ENCODE results near the gene RBM4B.

Gene RBM4B

GRCh38 chr11:66718320-66718971 is 40.8 kb upstream of the RBM4B start:
- Histone ChIP-seq H3K27me3 (ENCODE audit: control insufficient read depth, insufficient read depth, low read length) (no peaks in the 10 kb centered on the region), H3K27ac (ENCODE audit: low read depth, low read length) (no peak overlapping the region), H3K9ac (ENCODE audit: low read length) (no peak overlapping the region), H3K4me3 (ENCODE audit: low read depth, low read length) (0 out of 2 replicates have a peak overlapping the region, but pooled peaks have one; percentile 12), H3K9me3 (ENCODE audit: control insufficient read depth, insufficient read depth, low read depth, low read length) (no peaks in the 10 kb centered on the region), H3K4me1 (ENCODE audit: control insufficient read depth, insufficient read depth, low read length) (peaks cover 35% of the 10 kb centered on the region), H3K36me3 (ENCODE audit: control insufficient read depth, insufficient read depth, low read length) (peaks cover 32% of the 10 kb centered on the region)

- no peaks in the 10 kb centered on the region for H3K27me3 ChIP-seq (ENCODE audit: control insufficient read depth, insufficient read depth, low read length)
- no peak overlapping the region for H3K9ac ChIP-seq (ENCODE audit: low read length)
- H3K36me3 ChIP-seq (ENCODE audit: control insufficient read depth, insufficient read depth, low read length): peaks cover 36% of the 10 kb centered on the region
- H3K27ac ChIP-seq (ENCODE audit: low read depth, low read length): no peak overlapping the region
- H3K4me3 ChIP-seq (ENCODE audit: low read depth, low read length): no peak overlapping the region
- peaks cover 35% of the 10 kb centered on the region for H3K4me1 ChIP-seq (ENCODE audit: control insufficient read depth, insufficient read depth, low read length)
- H3K9me3 ChIP-seq (ENCODE audit: control insufficient read depth, insufficient read depth, low read depth, low read length): no peaks in the 10 kb centered on the region
These were observed 40.2 kb upstream of the RBM4B start for GRCh38 chr11:66717925-66718319.

- H3K27me3 ChIP-seq (ENCODE audit: control insufficient read depth, insufficient read depth, low read length): no peaks in the 10 kb centered on the region
These were observed 39.3 kb upstream of the RBM4B start for GRCh38 chr11:66716996-66717395.

GRCh38 chr11:66715346-66716085 is 37.8 kb upstream of the RBM4B start:
- Histone ChIP-seq H3K36me3 (ENCODE audit: control insufficient read depth, insufficient read depth, low read length) (peaks cover 51% of the 10 kb centered on the region), H3K27me3 (ENCODE audit: control insufficient read depth, insufficient read depth, low read length) (no peaks in the 10 kb centered on the region), H3K9me3 (ENCODE audit: control insufficient read depth, insufficient read depth, low read depth, low read length) (no peaks in the 10 kb centered on the region), H3K27ac (ENCODE audit: low read depth, low read length) (no peak overlapping the region), H3K9ac (ENCODE audit: low read length) (no peak overlapping the region), H3K4me3 (ENCODE audit: low read depth, low read length) (no peak overlapping the region), H3K4me1 (ENCODE audit: control insufficient read depth, insufficient read depth, low read length) (peaks cover 24% of the 10 kb centered on the region)

More at GRCh38 chr11:66716996-66717395, 39.3 kb upstream of the RBM4B start:
- H3K9me3 ChIP-seq (ENCODE audit: control insufficient read depth, insufficient read depth, low read depth, low read length): no peaks in the 10 kb centered on the region
- no peak overlapping the region for H3K9ac ChIP-seq (ENCODE audit: low read length)
- peaks cover 35% of the 10 kb centered on the region for H3K4me1 ChIP-seq (ENCODE audit: control insufficient read depth, insufficient read depth, low read length)
- H3K4me3 ChIP-seq (ENCODE audit: low read depth, low read length): no peak overlapping the region
- H3K36me3 ChIP-seq (ENCODE audit: control insufficient read depth, insufficient read depth, low read length): peaks cover 41% of the 10 kb centered on the region
- H3K27ac ChIP-seq (ENCODE audit: low read depth, low read length): no peak overlapping the region

- Histone ChIP-seq H3K9ac (ENCODE audit: low read length) (no peak overlapping the region), H3K27ac (ENCODE audit: low read depth, low read length) (no peak overlapping the region), H3K36me3 (ENCODE audit: control insufficient read depth, insufficient read depth, low read length) (peaks cover 60% of the 10 kb centered on the region), H3K9me3 (ENCODE audit: control insufficient read depth, insufficient read depth, low read depth, low read length) (no peaks in the 10 kb centered on the region), H3K4me1 (ENCODE audit: control insufficient read depth, insufficient read depth, low read length) (peaks cover 10% of the 10 kb centered on the region), H3K27me3 (ENCODE audit: control insufficient read depth, insufficient read depth, low read length) (no peaks in the 10 kb centered on the region), H3K4me3 (ENCODE audit: low read depth, low read length) (no peak overlapping the region)
These were observed 36.2 kb upstream of the RBM4B start for GRCh38 chr11:66713746-66714480.

GRCh38 chr11:66710384-66710930 is 32.8 kb upstream of the RBM4B start:
- no peak overlapping the region for H3K9ac ChIP-seq (ENCODE audit: low read length)
- no peaks in the 10 kb centered on the region for H3K4me1 ChIP-seq (ENCODE audit: control insufficient read depth, insufficient read depth, low read length)
- no peak overlapping the region for H3K27ac ChIP-seq (ENCODE audit: low read depth, low read length)
- no peaks in the 10 kb centered on the region for H3K27me3 ChIP-seq (ENCODE audit: control insufficient read depth, insufficient read depth, low read length)
- peaks cover 89% of the 10 kb centered on the region for H3K36me3 ChIP-seq (ENCODE audit: control insufficient read depth, insufficient read depth, low read length)
- H3K9me3 ChIP-seq (ENCODE audit: control insufficient read depth, insufficient read depth, low read depth, low read length): no peaks in the 10 kb centered on the region
- no peak overlapping the region for H3K4me3 ChIP-seq (ENCODE audit: low read depth, low read length)

GRCh38 chr11:66708701-66709100 is 31.0 kb upstream of the RBM4B start:
- H3K9ac ChIP-seq (ENCODE audit: low read length): no peak overlapping the region
- H3K9me3 ChIP-seq (ENCODE audit: control insufficient read depth, insufficient read depth, low read depth, low read length): no peaks in the 10 kb centered on the region
- no peak overlapping the region for H3K27ac ChIP-seq (ENCODE audit: low read depth, low read length)
- H3K4me3 ChIP-seq (ENCODE audit: low read depth, low read length): no peak overlapping the region
- H3K27me3 ChIP-seq (ENCODE audit: control insufficient read depth, insufficient read depth, low read length): no peaks in the 10 kb centered on the region
- H3K36me3 ChIP-seq (ENCODE audit: control insufficient read depth, insufficient read depth, low read length): peaks cover 86% of the 10 kb centered on the region
- no peaks in the 10 kb centered on the region for H3K4me1 ChIP-seq (ENCODE audit: control insufficient read depth, insufficient read depth, low read length)

GRCh38 chr11:66708094-66708493 is 30.4 kb upstream of the RBM4B start:
- no peaks in the 10 kb centered on the region for H3K9me3 ChIP-seq (ENCODE audit: control insufficient read depth, insufficient read depth, low read depth, low read length)
- H3K4me1 ChIP-seq (ENCODE audit: control insufficient read depth, insufficient read depth, low read length): no peaks in the 10 kb centered on the region
- H3K36me3 ChIP-seq (ENCODE audit: control insufficient read depth, insufficient read depth, low read length): peaks cover 80% of the 10 kb centered on the region
- no peaks in the 10 kb centered on the region for H3K27me3 ChIP-seq (ENCODE audit: control insufficient read depth, insufficient read depth, low read length)
- no peak overlapping the region for H3K9ac ChIP-seq (ENCODE audit: low read length)
- no peak overlapping the region for H3K4me3 ChIP-seq (ENCODE audit: low read depth, low read length)
- no peak overlapping the region for H3K27ac ChIP-seq (ENCODE audit: low read depth, low read length)

- Histone ChIP-seq H3K9me3 (ENCODE audit: control insufficient read depth, insufficient read depth, low read depth, low read length) (no peaks in the 10 kb centered on the region), H3K9ac (ENCODE audit: low read length) (no peak overlapping the region), H3K4me3 (ENCODE audit: low read depth, low read length) (no peak overlapping the region), H3K27me3 (ENCODE audit: control insufficient read depth, insufficient read depth, low read length) (no peaks in the 10 kb centered on the region), H3K27ac (ENCODE audit: low read depth, low read length) (no peak overlapping the region), H3K4me1 (ENCODE audit: control insufficient read depth, insufficient read depth, low read length) (no peaks in the 10 kb centered on the region), H3K36me3 (ENCODE audit: control insufficient read depth, insufficient read depth, low read length) (peaks cover 76% of the 10 kb centered on the region)
These were observed 29.8 kb upstream of the RBM4B start for GRCh38 chr11:66707486-66707885.

GRCh38 chr11:66706989-66707388 is 29.3 kb upstream of the RBM4B start:
- Histone ChIP-seq H3K27ac (ENCODE audit: low read depth, low read length) (no peak overlapping the region), H3K27me3 (ENCODE audit: control insufficient read depth, insufficient read depth, low read length) (no peaks in the 10 kb centered on the region), H3K4me3 (ENCODE audit: low read depth, low read length) (no peak overlapping the region), H3K9ac (ENCODE audit: low read length) (no peak overlapping the region), H3K4me1 (ENCODE audit: control insufficient read depth, insufficient read depth, low read length) (no peaks in the 10 kb centered on the region), H3K9me3 (ENCODE audit: control insufficient read depth, insufficient read depth, low read depth, low read length) (no peaks in the 10 kb centered on the region), H3K36me3 (ENCODE audit: control insufficient read depth, insufficient read depth, low read length) (peaks cover 76% of the 10 kb centered on the region)
